ENCODE measurements around the gene GALNS.
A peak's percentile ranks its signal among the peaks of the same experiment; 100 is the strongest.

Gene GALNS

GRCh38 chr16:88787579-88788314 is 69.0 kb downstream of the GALNS start:
- H3K4me3 ChIP-seq (replicated peaks; ENCODE audit: low read depth, low read length) = no peak overlapping the region
- TF ChIP-seq, protein P1, sequence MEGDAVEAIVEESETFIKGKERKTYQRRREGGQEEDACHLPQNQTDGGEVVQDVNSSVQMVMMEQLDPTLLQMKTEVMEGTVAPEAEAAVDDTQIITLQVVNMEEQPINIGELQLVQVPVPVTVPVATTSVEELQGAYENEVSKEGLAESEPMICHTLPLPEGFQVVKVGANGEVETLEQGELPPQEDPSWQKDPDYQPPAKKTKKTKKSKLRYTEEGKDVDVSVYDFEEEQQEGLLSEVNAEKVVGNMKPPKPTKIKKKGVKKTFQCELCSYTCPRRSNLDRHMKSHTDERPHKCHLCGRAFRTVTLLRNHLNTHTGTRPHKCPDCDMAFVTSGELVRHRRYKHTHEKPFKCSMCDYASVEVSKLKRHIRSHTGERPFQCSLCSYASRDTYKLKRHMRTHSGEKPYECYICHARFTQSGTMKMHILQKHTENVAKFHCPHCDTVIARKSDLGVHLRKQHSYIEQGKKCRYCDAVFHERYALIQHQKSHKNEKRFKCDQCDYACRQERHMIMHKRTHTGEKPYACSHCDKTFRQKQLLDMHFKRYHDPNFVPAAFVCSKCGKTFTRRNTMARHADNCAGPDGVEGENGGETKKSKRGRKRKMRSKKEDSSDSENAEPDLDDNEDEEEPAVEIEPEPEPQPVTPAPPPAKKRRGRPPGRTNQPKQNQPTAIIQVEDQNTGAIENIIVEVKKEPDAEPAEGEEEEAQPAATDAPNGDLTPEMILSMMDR (IDR thresholded peaks at IDR 0.05; ENCODE audit: low read length, missing control alignments) = no peak

GRCh38 chr16:88785106-88785924 is 71.4 kb downstream of the GALNS start, which contains the start of gene PIEZO1:
PIEZO1 (minus strand) TSS chr16:88785220; CDS start chr16:88784964, 256 bp downstream.
- TF ChIP-seq, protein P1 (IDR thresholded peaks at IDR 0.05; ENCODE audit: low read length, missing control alignments) = peak; percentile 46
- peak; percentile 63 for DNase-seq (ENCODE audit: low read depth)
- peak within 1 kb of the TSS; percentile 65 for H3K4me3 ChIP-seq (replicated peaks; ENCODE audit: low read depth, low read length)

More at GRCh38 chr16:88787579-88788314, 69.0 kb downstream of the GALNS start:
- no peak for DNase-seq (ENCODE audit: low read depth)

DNA sequence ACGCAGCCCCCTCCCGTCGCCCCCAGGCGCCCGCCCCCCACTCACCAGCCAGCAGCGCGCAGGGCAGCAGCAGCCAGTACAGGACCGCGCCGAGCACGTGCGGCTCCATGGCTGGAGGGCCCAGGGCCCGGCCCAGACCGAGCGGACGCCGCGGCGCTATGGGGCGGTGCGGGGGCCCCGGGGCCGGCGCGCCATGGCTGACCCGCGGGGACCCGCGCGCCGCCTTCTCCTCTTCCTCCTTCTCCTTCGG is 72.0 kb downstream of the GALNS start:
- H3K4me3 ChIP-seq (replicated peaks; ENCODE audit: low read depth, low read length) = peak overlapping the region; percentile 65
- TF ChIP-seq, protein P1 (IDR thresholded peaks at IDR 0.05; ENCODE audit: low read length, missing control alignments) = no peak
- DNase-seq (ENCODE audit: low read depth) = no peak

DNA sequence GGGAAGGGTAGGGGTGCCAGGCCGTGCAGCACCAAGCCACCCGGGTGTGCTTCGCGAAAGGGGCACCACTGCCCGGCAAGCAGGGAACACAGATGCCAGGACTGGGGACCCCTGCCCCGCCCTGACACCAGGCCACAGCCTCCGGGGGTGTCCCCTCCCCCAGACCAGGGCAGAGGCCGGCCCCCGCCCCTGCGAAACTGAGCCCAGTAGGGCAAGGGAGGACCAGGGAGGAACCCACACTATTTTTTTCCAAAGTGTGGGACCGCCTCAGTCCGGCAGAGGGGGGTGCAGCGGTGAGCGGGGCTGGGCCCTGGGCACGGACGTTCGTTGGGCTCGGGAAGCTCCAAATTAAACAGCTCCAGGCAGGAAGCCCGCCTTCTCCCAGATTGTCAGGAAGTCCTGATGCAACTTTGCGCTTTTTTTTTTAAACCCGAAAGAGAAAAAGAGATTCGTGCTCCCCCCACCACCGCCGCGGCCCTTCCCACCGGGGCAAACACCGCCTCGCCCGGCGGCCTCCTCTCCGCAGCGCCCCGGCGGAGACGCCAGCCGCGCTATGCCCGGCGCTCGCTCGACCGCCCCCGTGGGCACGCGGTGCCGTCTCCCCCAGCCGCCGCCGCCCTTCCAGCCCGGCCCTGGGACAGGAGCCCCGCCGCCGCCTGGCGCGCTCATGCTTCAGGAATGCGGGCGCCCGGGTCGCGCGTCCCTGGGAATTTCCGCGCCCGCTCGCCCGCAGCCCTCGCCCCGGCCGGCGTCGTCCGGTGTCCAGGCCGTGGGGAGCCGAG is 72.5 kb downstream of the GALNS start:
- H3K4me3 ChIP-seq (replicated peaks; ENCODE audit: low read depth, low read length) = peak overlapping the region; percentile 65
- TF ChIP-seq, protein P1 (IDR thresholded peaks at IDR 0.05; ENCODE audit: low read length, missing control alignments) = peak; percentile 52
- peak; percentile 83 for DNase-seq (ENCODE audit: low read depth)

DNA sequence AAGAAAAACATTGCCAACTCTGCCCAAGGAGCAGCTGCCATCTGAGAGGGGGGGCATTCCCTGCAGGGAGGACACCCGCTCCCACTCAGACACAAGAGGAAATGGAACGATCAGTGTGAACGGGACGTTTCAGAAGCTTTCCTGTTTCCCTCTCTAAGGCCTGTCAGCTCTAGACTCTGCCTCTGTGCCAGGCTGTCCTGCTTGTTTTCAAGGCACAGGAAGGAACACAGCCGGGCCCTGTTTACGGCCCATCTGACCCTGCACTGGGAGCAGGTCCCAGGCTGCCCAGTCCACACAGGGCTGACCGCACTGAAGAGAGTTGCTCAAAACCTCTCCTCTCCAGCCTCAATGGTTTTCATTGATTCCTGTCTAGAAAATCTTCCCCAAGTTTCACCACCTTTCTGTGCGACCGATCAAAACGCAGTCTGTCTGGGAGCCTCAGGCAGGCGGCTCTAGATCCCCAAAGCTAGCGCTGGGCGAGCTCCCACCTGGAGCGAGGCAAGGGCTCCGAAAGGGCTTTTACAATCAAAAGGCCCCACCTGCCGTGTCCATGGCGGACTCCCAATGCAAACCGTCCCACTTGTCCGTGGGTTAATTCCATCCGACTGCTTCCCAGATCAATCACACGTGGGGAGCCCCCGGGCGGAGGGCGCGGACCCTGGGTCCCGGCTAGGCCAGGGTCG is 73.2 kb downstream of the GALNS start:
- H3K4me3 ChIP-seq (replicated peaks; ENCODE audit: low read depth, low read length) = peak overlapping the region; percentile 65
- no peak for DNase-seq (ENCODE audit: low read depth)
- TF ChIP-seq, protein P1 (IDR thresholded peaks at IDR 0.05; ENCODE audit: low read length, missing control alignments) = no peak

All from fibroblast of pulmonary artery (primary cell).